ENCODE measurements around the gene CCL20. TPM values are rescaled to one million over a fixed set of nuclear protein-coding genes. Genes with fewer than 3 reads are reported as not detected.
A peak's percentile ranks its signal among the peaks of the same experiment; 100 is the strongest.

Gene CCL20
- total and polyA plus RNA-seq, 4 experiments from 2014 or later, result 1.5 to 3.2 (median 2.1) TPM

GRCh38 chr2:227822416-227823003, 8.9 kb downstream of the CCL20 start:
- CTCF ChIA-PET (ENCODE audit: partially characterized antibody), result no interaction called here
- H3K27me3 Mint-ChIP-seq, result peaks cover 0 to 3% of the 10 kb centered on the region in 2 donors

GRCh38 chr2:227823922-227824321, 10.3 kb downstream of the CCL20 start:
- Histone ChIP-seq H3K36me3 (ENCODE audit: insufficient read depth, low read length) (no peaks in the 10 kb centered on the region), H3K4me1 (ENCODE audit: insufficient read depth, low read length) (peaks cover 7% of the 10 kb centered on the region), H3K4me3 (ENCODE audit: low read length in 2 of 2) (no peak overlapping the region), H3K9me3 (ENCODE audit: control insufficient read depth in 1 of 2, low read length in 2 of 2) (no peaks in the 10 kb centered on the region), H3K27me3 (ENCODE audit: insufficient read depth, low read length) (no peaks in the 10 kb centered on the region), H3K27ac (ENCODE audit: low read depth, low read length) (no peak overlapping the region)
- peaks cover 0 to 3% of the 10 kb centered on the region in 2 donors for H3K27me3 Mint-ChIP-seq
- H3K27ac Mint-ChIP-seq, result peak overlapping the region in 1 of 7 donors; percentile 39
- no peaks in the 10 kb centered on the region for H3K36me3 Mint-ChIP-seq
- peaks cover 13 to 19% (median 15%) of the 10 kb centered on the region in 4 donors for H3K4me1 Mint-ChIP-seq
- H3K4me3 Mint-ChIP-seq, result no peak overlapping the region
- H3K9me3 Mint-ChIP-seq, result peaks cover 0 to 3% (median 0%) of the 10 kb centered on the region in 8 donors
- POLR2A ChIA-PET (ENCODE audit: partially characterized antibody), result no interaction called here
- no peak for DNase-seq
- intact Hi-C loops (cut with micrococcal nuclease), result no loop called here
- CTCF ChIA-PET (ENCODE audit: partially characterized antibody), result no interaction called here

More at GRCh38 chr2:227822416-227823003, 8.9 kb downstream of the CCL20 start:
- intact Hi-C loops (cut with micrococcal nuclease), result no loop called here
- H3K4me1 ChIP-seq (ENCODE audit: insufficient read depth, low read length), result peaks cover 21% of the 10 kb centered on the region
- no peak overlapping the region for H3K27ac ChIP-seq (ENCODE audit: low read depth, low read length)
- H3K36me3 ChIP-seq (ENCODE audit: insufficient read depth, low read length), result no peaks in the 10 kb centered on the region
- peaks cover 22 to 33% (median 26%) of the 10 kb centered on the region in 4 donors for H3K4me1 Mint-ChIP-seq
- DNase-seq, result no peak
- peaks cover 0 to 3% (median 0%) of the 10 kb centered on the region in 8 donors for H3K9me3 Mint-ChIP-seq
- no peak overlapping the region for H3K4me3 Mint-ChIP-seq
- peak overlapping the region in 3 of 7 donors; percentile 49 to 86 (median 64) for H3K27ac Mint-ChIP-seq
- no peaks in the 10 kb centered on the region for H3K27me3 ChIP-seq (ENCODE audit: insufficient read depth, low read length)
- H3K9me3 ChIP-seq (ENCODE audit: control insufficient read depth in 1 of 2, low read length in 2 of 2), result no peaks in the 10 kb centered on the region
- H3K4me3 ChIP-seq (ENCODE audit: low read length in 2 of 2), result no peak overlapping the region
- POLR2A ChIA-PET (ENCODE audit: partially characterized antibody), result no interaction called here
- no peaks in the 10 kb centered on the region for H3K36me3 Mint-ChIP-seq

DNA sequence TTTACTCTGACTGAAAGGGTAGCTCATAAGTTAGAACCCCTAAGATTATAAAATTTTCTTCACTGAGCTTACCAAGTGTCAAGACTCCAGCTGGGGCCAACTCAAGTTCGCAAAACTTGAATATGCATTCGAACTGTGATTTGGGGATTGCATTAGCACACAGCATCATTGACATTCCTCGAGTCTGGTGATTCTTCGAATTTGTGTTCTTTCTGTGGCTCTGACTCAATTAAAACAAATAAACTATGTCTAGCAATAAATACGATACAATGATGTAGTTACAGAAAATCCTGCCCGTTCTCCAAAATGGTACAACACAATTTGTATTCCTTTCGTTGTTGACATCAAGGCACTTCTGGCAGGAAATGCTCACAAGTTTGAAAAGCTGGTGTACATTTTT, 11.1 kb downstream of the CCL20 start:
- DNase-seq, result no peak
- H3K4me1 Mint-ChIP-seq, result peaks cover 12 to 18% (median 14%) of the 10 kb centered on the region in 4 donors
- peaks cover 7% of the 10 kb centered on the region for H3K4me1 ChIP-seq (ENCODE audit: insufficient read depth, low read length)
- no peaks in the 10 kb centered on the region for H3K36me3 Mint-ChIP-seq
- H3K27me3 ChIP-seq (ENCODE audit: insufficient read depth, low read length), result no peaks in the 10 kb centered on the region
- H3K4me3 Mint-ChIP-seq, result no peak overlapping the region
- H3K9me3 ChIP-seq (ENCODE audit: control insufficient read depth in 1 of 2, low read length in 2 of 2), result no peaks in the 10 kb centered on the region
- peaks cover 0 to 3% (median 0%) of the 10 kb centered on the region in 8 donors for H3K9me3 Mint-ChIP-seq
- ChIA-PET CTCF (ENCODE audit: partially characterized antibody) (no interaction called here), POLR2A (ENCODE audit: partially characterized antibody) (no interaction called here)
- H3K4me3 ChIP-seq (ENCODE audit: low read length in 2 of 2), result no peak overlapping the region
- no peak overlapping the region for H3K27ac Mint-ChIP-seq
- H3K27me3 Mint-ChIP-seq, result peaks cover 0 to 3% of the 10 kb centered on the region in 2 donors
- intact Hi-C loops (cut with micrococcal nuclease), result no loop called here
- no peak overlapping the region for H3K27ac ChIP-seq (ENCODE audit: low read depth, low read length)
- H3K36me3 ChIP-seq (ENCODE audit: insufficient read depth, low read length), result no peaks in the 10 kb centered on the region

DNA sequence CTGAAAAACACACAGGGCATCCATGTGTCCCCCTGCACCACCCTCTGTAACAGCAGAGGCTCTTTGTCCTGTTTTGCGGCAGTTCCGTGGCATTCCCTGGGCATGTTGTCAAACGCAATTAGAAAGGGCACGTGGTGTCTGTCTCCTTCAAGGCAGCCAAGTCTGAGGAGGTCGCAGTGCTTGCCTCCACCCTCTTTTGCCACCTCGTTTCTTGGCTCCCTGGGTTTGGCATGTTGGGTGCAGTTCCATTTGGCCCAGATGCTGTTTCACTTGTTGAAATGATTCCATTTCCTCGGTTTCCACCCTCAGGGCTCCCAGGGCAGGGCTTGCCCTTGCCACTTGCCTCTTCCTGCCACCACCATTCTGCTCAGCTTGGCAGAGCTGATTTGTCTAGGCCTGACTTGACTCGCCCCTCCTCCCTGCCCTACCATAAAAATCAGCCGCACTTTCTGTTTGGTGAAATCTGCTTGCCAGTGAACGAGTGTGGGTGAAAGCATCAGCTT, 12.4 kb downstream of the CCL20 start:
- peaks cover 12 to 18% (median 14%) of the 10 kb centered on the region in 4 donors for H3K4me1 Mint-ChIP-seq

GRCh38 chr2:227826563-227826962, 12.9 kb downstream of the CCL20 start:
- H3K27ac Mint-ChIP-seq, result peak overlapping the region; percentile 81 to 94 (median 91)

More for the DNA sequence above, 12.4 kb downstream of the CCL20 start:
- CTCF ChIA-PET (ENCODE audit: partially characterized antibody), result no interaction called here
- intact Hi-C loops (cut with micrococcal nuclease), result loop anchor here (1.0 kb wide), 1 partner anchor 8 kb away; no protein-coding TSS in a partner anchor
- Mint-ChIP-seq H3K27ac (peak overlapping the region; percentile 84 to 94 (median 91)), H3K36me3 (no peaks in the 10 kb centered on the region), H3K4me3 (peak overlapping the region in 7 of 8 donors; percentile 27 to 73 (median 66)), H3K27me3 (no peaks in the 10 kb centered on the region), H3K9me3 (peaks cover 0 to 2% (median 0%) of the 10 kb centered on the region in 8 donors)
- DNase-seq, result peak; percentile 36 to 69 (median 47)
- POLR2A ChIA-PET (ENCODE audit: partially characterized antibody), result interaction anchor here (1.5 to 1.6 kb wide), 2 partner anchors 13 to 15 kb away, joined by 3 to 6 read pairs; partner anchors contain the start of gene CCL20
- no peaks in the 10 kb centered on the region for H3K36me3 ChIP-seq (ENCODE audit: insufficient read depth, low read length)
- peak overlapping the region; percentile 35 for H3K27ac ChIP-seq (ENCODE audit: low read depth, low read length)
- H3K4me1 ChIP-seq (ENCODE audit: insufficient read depth, low read length), result peaks cover 7% of the 10 kb centered on the region
- H3K9me3 ChIP-seq (ENCODE audit: control insufficient read depth in 1 of 2, low read length in 2 of 2), result no peaks in the 10 kb centered on the region
- no peak overlapping the region for H3K4me3 ChIP-seq (ENCODE audit: low read length in 2 of 2)
- no peaks in the 10 kb centered on the region for H3K27me3 ChIP-seq (ENCODE audit: insufficient read depth, low read length)

GRCh38 chr2:227827143-227827542, 13.5 kb downstream of the CCL20 start:
- H3K4me3 Mint-ChIP-seq, result no peak overlapping the region
- POLR2A ChIA-PET (ENCODE audit: partially characterized antibody), result interaction anchor here (1.5 to 1.6 kb wide), 2 partner anchors 14 kb away, joined by 3 to 6 read pairs; partner anchors contain the start of gene CCL20

More at GRCh38 chr2:227826563-227826962, 12.9 kb downstream of the CCL20 start:
- DNase-seq, result peak in 2 of 5 donors; percentile 33 to 71
- Histone ChIP-seq H3K36me3 (ENCODE audit: insufficient read depth, low read length) (no peaks in the 10 kb centered on the region), H3K4me1 (ENCODE audit: insufficient read depth, low read length) (peaks cover 7% of the 10 kb centered on the region), H3K27me3 (ENCODE audit: insufficient read depth, low read length) (no peaks in the 10 kb centered on the region), H3K27ac (ENCODE audit: low read depth, low read length) (peak overlapping the region; percentile 35), H3K4me3 (ENCODE audit: low read length in 2 of 2) (no peak overlapping the region), H3K9me3 (ENCODE audit: control insufficient read depth in 1 of 2, low read length in 2 of 2) (no peaks in the 10 kb centered on the region)
- CTCF ChIA-PET (ENCODE audit: partially characterized antibody), result no interaction called here
- H3K36me3 Mint-ChIP-seq, result no peaks in the 10 kb centered on the region
- H3K9me3 Mint-ChIP-seq, result peaks cover 0 to 2% (median 0%) of the 10 kb centered on the region in 8 donors
- H3K4me3 Mint-ChIP-seq, result peak overlapping the region; percentile 23 to 73 (median 61)
- peaks cover 12 to 18% (median 14%) of the 10 kb centered on the region in 4 donors for H3K4me1 Mint-ChIP-seq
- POLR2A ChIA-PET (ENCODE audit: partially characterized antibody), result interaction anchor here (1.5 to 1.6 kb wide), 2 partner anchors 13 to 15 kb away, joined by 3 to 6 read pairs; partner anchors contain the start of gene CCL20
- intact Hi-C loops (cut with micrococcal nuclease), result loop anchor here (1.0 kb wide), 1 partner anchor 8 kb away; no protein-coding TSS in a partner anchor
- H3K27me3 Mint-ChIP-seq, result no peaks in the 10 kb centered on the region

DNA sequence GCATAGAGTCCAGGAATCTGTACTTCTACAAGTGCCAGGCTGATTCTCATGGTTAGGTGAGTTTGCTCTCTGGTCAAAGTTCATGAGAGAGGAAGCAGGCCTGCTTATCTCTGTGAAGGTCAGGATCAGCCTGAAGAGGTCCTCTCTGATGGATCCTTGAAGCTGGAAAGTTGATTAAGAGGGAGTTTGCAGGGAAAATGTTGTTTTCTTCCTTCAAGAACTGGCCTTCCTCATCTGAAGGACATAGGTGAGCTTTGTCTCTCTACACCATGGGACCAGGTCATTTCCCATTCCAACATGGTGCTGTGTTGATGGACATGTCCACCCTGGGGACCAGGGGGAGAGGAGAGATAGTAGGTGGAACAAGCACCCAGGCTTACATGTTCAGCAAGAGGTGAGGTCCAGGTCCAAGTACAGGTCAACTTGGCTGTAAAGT, 14.9 kb downstream of the CCL20 start:
- Histone ChIP-seq H3K9me3 (ENCODE audit: control insufficient read depth in 1 of 2, low read length in 2 of 2) (no peaks in the 10 kb centered on the region), H3K4me1 (ENCODE audit: insufficient read depth, low read length) (peaks cover 7% of the 10 kb centered on the region), H3K4me3 (ENCODE audit: low read length in 2 of 2) (no peak overlapping the region), H3K27ac (ENCODE audit: low read depth, low read length) (no peak overlapping the region), H3K27me3 (ENCODE audit: insufficient read depth, low read length) (no peaks in the 10 kb centered on the region), H3K36me3 (ENCODE audit: insufficient read depth, low read length) (no peaks in the 10 kb centered on the region)
- Mint-ChIP-seq H3K36me3 (no peaks in the 10 kb centered on the region), H3K4me3 (peak overlapping the region in 1 of 8 donors; percentile 46), H3K27ac (peak overlapping the region in 2 of 7 donors; percentile 25 to 37), H3K9me3 (peaks cover 0 to 2% (median 0%) of the 10 kb centered on the region in 8 donors), H3K27me3 (no peaks in the 10 kb centered on the region), H3K4me1 (peaks cover 11 to 18% (median 13%) of the 10 kb centered on the region in 4 donors)
- DNase-seq, result no peak
- intact Hi-C loops (cut with micrococcal nuclease), result no loop called here
- ChIA-PET CTCF (ENCODE audit: partially characterized antibody) (interaction anchor here (1.2 to 1.9 kb wide), 2 partner anchors 25 to 34 kb away, joined by 3 to 4 read pairs; no protein-coding TSS in a partner anchor), POLR2A (ENCODE audit: partially characterized antibody) (no interaction called here)

More at GRCh38 chr2:227827143-227827542, 13.5 kb downstream of the CCL20 start:
- peaks cover 12 to 18% (median 14%) of the 10 kb centered on the region in 4 donors for H3K4me1 Mint-ChIP-seq
- H3K9me3 ChIP-seq (ENCODE audit: control insufficient read depth in 1 of 2, low read length in 2 of 2), result no peaks in the 10 kb centered on the region
- H3K27me3 Mint-ChIP-seq, result no peaks in the 10 kb centered on the region
- peaks cover 0 to 2% (median 0%) of the 10 kb centered on the region in 8 donors for H3K9me3 Mint-ChIP-seq
- no peak overlapping the region for H3K27ac ChIP-seq (ENCODE audit: low read depth, low read length)
- peak overlapping the region; percentile 4 to 93 (median 91) for H3K27ac Mint-ChIP-seq
- DNase-seq, result no peak
- CTCF ChIA-PET (ENCODE audit: partially characterized antibody), result no interaction called here
- no peaks in the 10 kb centered on the region for H3K27me3 ChIP-seq (ENCODE audit: insufficient read depth, low read length)
- H3K4me1 ChIP-seq (ENCODE audit: insufficient read depth, low read length), result peaks cover 7% of the 10 kb centered on the region
- intact Hi-C loops (cut with micrococcal nuclease), result no loop called here
- H3K36me3 Mint-ChIP-seq, result no peaks in the 10 kb centered on the region
- H3K4me3 ChIP-seq (ENCODE audit: low read length in 2 of 2), result no peak overlapping the region
- H3K36me3 ChIP-seq (ENCODE audit: insufficient read depth, low read length), result no peaks in the 10 kb centered on the region

All from CD4-positive, alpha-beta memory T cell (primary cell).